GM12878 (cell line): ENCODE results near the gene CACNA1S. TPM values are rescaled to one million over a fixed set of nuclear protein-coding genes. Genes with fewer than 3 reads are reported as not detected.

ENCODE experiments used
- ATAC-seq: fragments of 200-7000 bp; cut with Tn5 transposase; 3 replicates; pipeline ENCODE4 v1.9.1; 2020; ENCODE audit warnings: mild to moderate bottlenecking, moderate library complexity
- BruUV-seq: library from RNA; stranded (reverse); fragments of 400-500 nt; replicated peaks from 2 replicates; lab custom pipeline; 2021; lab: Mats Ljungman, UMichigan
- CTCF ChIA-PET: fragments of 300-600 bp; sonication (Branson Sonifier 250); formaldehyde crosslinking; extraction: SDS; loops from one replicate; lab custom pipeline; 2021; ENCODE audit warnings: inconsistent platforms; lab: Yijun Ruan, JAX
- POLR2A ChIA-PET: fragments of 350-600 bp; formaldehyde crosslinking; extraction: SDS; loops from one replicate; lab custom pipeline; 2021; ENCODE audit warnings: inconsistent platforms; lab: Charles Lee
- RAD21 ChIA-PET: fragments of 300-600 bp; sonication (Branson Sonifier 250); formaldehyde crosslinking; loops from one replicate; lab custom pipeline; 2023; ENCODE audit warnings: antibody characterized with exemption; ENCODE audit not compliant: unreplicated experiment; lab: Charles Lee
- SMC1A ChIA-PET: fragments of 300-600 bp; sonication (Branson Sonifier 250); formaldehyde crosslinking; loops from one replicate; lab custom pipeline; 2023; ENCODE audit not compliant: unreplicated experiment, uncharacterized antibody; lab: Charles Lee
- DNase-seq: peaks from one replicate; pipeline ENCODE4 v3.0.0-alpha.2; 2011; ENCODE audit warnings: low read depth, low spot score
- FAIRE-seq: peaks from 3 replicates; lab custom pipeline; 2011; peaks lifted over from hg19 to GRCh38; lab: Jason Lieb, UNC
- H2AFZ ChIP-seq: 2 replicates; pipeline ENCODE4 v1.6.0; 2011; ENCODE audit warnings: low read depth, low read length, control low read depth; ENCODE audit not compliant: control insufficient read depth
- H3K27ac ChIP-seq: 2 replicates; pipeline ENCODE4 v1.5.1; 2011; ENCODE audit warnings: control low read depth; ENCODE audit not compliant: control insufficient read depth, insufficient read depth
- H3K27me3 ChIP-seq, 2 experiments: replicated peaks in 1 of 2; 2 replicates each; pipeline versions ENCODE4 v1.6.0 to v1.6.1; 2011; ENCODE audit warnings: low read length in 1 of 2; ENCODE audit not compliant: control insufficient read depth in 2 of 2, insufficient read depth in 2 of 2
- H3K36me3 ChIP-seq, 2 experiments: 2 replicates each; pipeline ENCODE4 v1.5.1; 2011; ENCODE audit warnings: low read length in 1 of 2; ENCODE audit not compliant: control insufficient read depth in 2 of 2, insufficient read depth in 2 of 2
- H3K4me1 ChIP-seq: 2 replicates; pipeline ENCODE4 v1.6.1; 2011; ENCODE audit warnings: mild to moderate bottlenecking, low read length, moderate library complexity, mixed read lengths; ENCODE audit not compliant: control insufficient read depth, insufficient read depth
- H3K4me2 ChIP-seq: 2 replicates; pipeline ENCODE4 v1.6.0; 2011; ENCODE audit warnings: control low read depth; ENCODE audit not compliant: control insufficient read depth, insufficient read depth
- H3K4me3 ChIP-seq: fragments of 200-600 bp; sonication (generic); 2 replicates; pipeline ENCODE4 v1.5.1; 2016
- H3K79me2 ChIP-seq: 2 replicates; pipeline ENCODE4 v1.6.0; 2011; ENCODE audit warnings: low read length; ENCODE audit not compliant: control insufficient read depth, insufficient read depth
- H3K9ac ChIP-seq: 2 replicates; pipeline ENCODE4 v1.8.0; 2011; ENCODE audit warnings: low read length, control low read depth, mixed read lengths; ENCODE audit not compliant: control insufficient read depth, insufficient read depth
- H3K9me3 ChIP-seq: replicated peaks from 3 replicates; pipeline ENCODE4 v1.5.1; 2011; ENCODE audit warnings: mild to moderate bottlenecking, low read length; ENCODE audit not compliant: control insufficient read depth, insufficient read depth
- H4K20me1 ChIP-seq: 2 replicates; pipeline ENCODE4 v1.6.0; 2011; ENCODE audit not compliant: control insufficient read depth, insufficient read depth
- PAX5 ChIP-seq: IDR thresholded peaks from 2 replicates; pipeline ENCODE4 v1.6.1; 2011; ENCODE audit warnings: low read depth, low read length, borderline replicate concordance
- RAD21 ChIP-seq: IDR thresholded peaks from 2 replicates; pipeline ENCODE4 v1.6.1; 2011; ENCODE audit warnings: mild to moderate bottlenecking, low read depth, low read length, moderate library complexity; ENCODE audit not compliant: insufficient read depth
- SMC3 ChIP-seq: IDR thresholded peaks from 2 replicates; pipeline ENCODE4 v1.6.1; 2011; ENCODE audit warnings: low read length, improper control_type of control experiment, borderline replicate concordance
- WGBS: methylation state at CpG from one replicate; pipeline ENCODE4 v1.1.6; 2016; ENCODE audit warnings: low lambda C conversion rate; ENCODE audit not compliant: insufficient replicate concordance, insufficient coverage; ENCODE audit errors: missing lambda C conversion rate; 5-methylcytosine and 5-hydroxymethylcytosine counted together
- in situ Hi-C: fragments of 300-500 bp; cut with MboI; formaldehyde crosslinking; loops from 9 replicates; pipeline ENCODE4 v1.14.3; 2018; ENCODE audit warnings: mixed read lengths
- intact Hi-C: fragments of 100-400 bp; cut with micrococcal nuclease; formaldehyde crosslinking; loops from one replicate; pipeline ENCODE4 v1.14.2; 2022; ENCODE audit not compliant: unreplicated experiment
- polyA plus RNA-seq, 11 experiments: library from polyadenylated mRNA; depleted of rRNA in 4 of 11; unstranded in 6 of 11; stranded (reverse) in 5 of 11; fragments of >200 nt; fragmentation: Nextera tagmentation in 4 of 11; fragmentation: Illumina TruSeq in 1 of 11; extraction: Ambion mirVana in 4 of 11; extraction: Trizol in 1 of 11; gene quantifications; 1 replicate in 1 of 11; 2 replicates in 10 of 11; pipeline versions ENCODE4 v1.2.1 to v1.2.3, GENCODE V29; 2011 to 2016; ENCODE audit warnings: inconsistent platforms in 2 of 11, missing spikeins in 2 of 11, low read depth in 1 of 11
- total RNA-seq, 4 experiments: library from RNA; depleted of rRNA in 3 of 4; stranded (reverse); fragments of >200 nt in 3 of 4; fragmentation: Illumina TruSeq in 1 of 4; extraction: Trizol in 1 of 4; gene quantifications; 2 replicates each; pipeline versions ENCODE4 v1.2.1 to v1.2.3, GENCODE V29; 2013 to 2021
- TF ChIP-seq, protein P1 (sequence below), 3 experiments: IDR thresholded peaks in 2 of 3; conservative IDR thresholded peaks in 1 of 3; 2 replicates each; pipeline ENCODE4 v1.5.1; 2011; ENCODE audit warnings: low read depth in 3 of 3, low read length in 3 of 3, mild to moderate bottlenecking in 3 of 3, control low read depth in 2 of 3, moderate library complexity in 2 of 3, inconsistent platforms in 1 of 3, mixed read lengths in 1 of 3; ENCODE audit not compliant: control insufficient read depth in 2 of 3, insufficient read depth in 1 of 3; ENCODE audit errors: extremely low read depth in 1 of 3

The CACNA1S gene
- total and polyA plus RNA-seq, 10 of the 15 experiments (the other 5 are each of a cell fraction or from before 2014, with no cell fraction given) = under 0.01 to 0.04 (median 0.02) TPM; not detected in 6

- no TSS peak for BruUV-seq
- TF ChIP-seq PAX5 = no peak
- TF ChIP-seq, protein P1, sequence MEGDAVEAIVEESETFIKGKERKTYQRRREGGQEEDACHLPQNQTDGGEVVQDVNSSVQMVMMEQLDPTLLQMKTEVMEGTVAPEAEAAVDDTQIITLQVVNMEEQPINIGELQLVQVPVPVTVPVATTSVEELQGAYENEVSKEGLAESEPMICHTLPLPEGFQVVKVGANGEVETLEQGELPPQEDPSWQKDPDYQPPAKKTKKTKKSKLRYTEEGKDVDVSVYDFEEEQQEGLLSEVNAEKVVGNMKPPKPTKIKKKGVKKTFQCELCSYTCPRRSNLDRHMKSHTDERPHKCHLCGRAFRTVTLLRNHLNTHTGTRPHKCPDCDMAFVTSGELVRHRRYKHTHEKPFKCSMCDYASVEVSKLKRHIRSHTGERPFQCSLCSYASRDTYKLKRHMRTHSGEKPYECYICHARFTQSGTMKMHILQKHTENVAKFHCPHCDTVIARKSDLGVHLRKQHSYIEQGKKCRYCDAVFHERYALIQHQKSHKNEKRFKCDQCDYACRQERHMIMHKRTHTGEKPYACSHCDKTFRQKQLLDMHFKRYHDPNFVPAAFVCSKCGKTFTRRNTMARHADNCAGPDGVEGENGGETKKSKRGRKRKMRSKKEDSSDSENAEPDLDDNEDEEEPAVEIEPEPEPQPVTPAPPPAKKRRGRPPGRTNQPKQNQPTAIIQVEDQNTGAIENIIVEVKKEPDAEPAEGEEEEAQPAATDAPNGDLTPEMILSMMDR (IDR thresholded peaks at IDR 0.05 in 2 of 3, conservative IDR thresholded peaks at IDR 0.05 in 1 of 3; ENCODE audit: control insufficient read depth in 2 of 3, extremely low read depth in 1 of 3, insufficient read depth in 1 of 3, low read depth in 3 of 3, low read length in 3 of 3) = peak; percentile 38 to 68 (median 62); a peak in 5 of 6 replicates
- peak; percentile 62 for TF ChIP-seq RAD21
- peak; percentile 64; the same call in 1 of the 2 replicates for TF ChIP-seq SMC3
- Histone ChIP-seq H3K36me3 (no peaks in the 10 kb centered on the region), H3K27ac (no peak overlapping the region), H3K27me3 (peaks cover 0 to 2% of the 10 kb centered on the region in 2 experiments; a peak in 2 of 4 replicates), H3K4me3 (no peak overlapping the region), H3K4me2 (no peak overlapping the region), H3K9ac (no peak overlapping the region), H2AFZ (no peak overlapping the region), H3K9me3 (no peaks in the 10 kb centered on the region), H3K4me1 (no peaks in the 10 kb centered on the region), H3K79me2 (no peaks in the 10 kb centered on the region), H4K20me1 (no peaks in the 10 kb centered on the region)
- intact Hi-C loops = loop anchor here (1.0 to 10.0 kb wide), 3 partner anchors 28 to 279 kb away; no protein-coding TSS in a partner anchor
- DNase-seq = no peak
- no peak for FAIRE-seq
- POLR2A ChIA-PET = no interaction called here
- SMC1A ChIA-PET = interaction anchor here (0.7 kb wide), 1 partner anchor 142 kb away, joined by 3 read pairs; no protein-coding TSS in a partner anchor
- WGBS = 33% methylated on average over 12 of the region's 12 CpGs
- CTCF ChIA-PET = interaction anchor here (0.6 to 3.0 kb wide), 12 partner anchors 10 to 147 kb away, joined by 3 to 16 read pairs (median 4); no protein-coding TSS in a partner anchor
- in situ Hi-C loops = no loop called here
- ATAC-seq = peak; percentile 96
- RAD21 ChIA-PET = interaction anchor here (0.8 to 2.5 kb wide), 5 partner anchors 21 to 464 kb away, joined by 3 to 9 read pairs (median 4); no protein-coding TSS in a partner anchor
Observed at GRCh38 chr1:201085902-201086735, 26.1 kb downstream of the CACNA1S start.
